GM10248 (cell line): Measurements from ENCODE around the gene LDB3.

Experiments
- CTCF ChIA-PET: fragments of 300-600 bp; sonication (Branson Sonifier 250); formaldehyde crosslinking; extraction: SDS; loops from one replicate; lab custom pipeline; 2021; ENCODE audit warnings: antibody characterized with exemption; lab: Yijun Ruan, JAX
- POLR2A ChIA-PET: fragments of 350-650 bp; sonication (Branson Sonifier 250); formaldehyde crosslinking; extraction: SDS; loops from one replicate; lab custom pipeline; 2020; ENCODE audit warnings: antibody characterized with exemption; lab: Yijun Ruan, JAX
- DNase-seq: peaks from one replicate; pipeline ENCODE4 v3.0.0; 2012; ENCODE audit errors: extremely low spot score
- TF ChIP-seq, protein P1 (sequence below): IDR thresholded peaks from 2 replicates; pipeline ENCODE4 v1.5.1; 2012; ENCODE audit warnings: mild to moderate bottlenecking, low read depth; ENCODE audit errors: extremely low read depth, missing control alignments, control extremely low read depth

The LDB3 gene

DNA sequence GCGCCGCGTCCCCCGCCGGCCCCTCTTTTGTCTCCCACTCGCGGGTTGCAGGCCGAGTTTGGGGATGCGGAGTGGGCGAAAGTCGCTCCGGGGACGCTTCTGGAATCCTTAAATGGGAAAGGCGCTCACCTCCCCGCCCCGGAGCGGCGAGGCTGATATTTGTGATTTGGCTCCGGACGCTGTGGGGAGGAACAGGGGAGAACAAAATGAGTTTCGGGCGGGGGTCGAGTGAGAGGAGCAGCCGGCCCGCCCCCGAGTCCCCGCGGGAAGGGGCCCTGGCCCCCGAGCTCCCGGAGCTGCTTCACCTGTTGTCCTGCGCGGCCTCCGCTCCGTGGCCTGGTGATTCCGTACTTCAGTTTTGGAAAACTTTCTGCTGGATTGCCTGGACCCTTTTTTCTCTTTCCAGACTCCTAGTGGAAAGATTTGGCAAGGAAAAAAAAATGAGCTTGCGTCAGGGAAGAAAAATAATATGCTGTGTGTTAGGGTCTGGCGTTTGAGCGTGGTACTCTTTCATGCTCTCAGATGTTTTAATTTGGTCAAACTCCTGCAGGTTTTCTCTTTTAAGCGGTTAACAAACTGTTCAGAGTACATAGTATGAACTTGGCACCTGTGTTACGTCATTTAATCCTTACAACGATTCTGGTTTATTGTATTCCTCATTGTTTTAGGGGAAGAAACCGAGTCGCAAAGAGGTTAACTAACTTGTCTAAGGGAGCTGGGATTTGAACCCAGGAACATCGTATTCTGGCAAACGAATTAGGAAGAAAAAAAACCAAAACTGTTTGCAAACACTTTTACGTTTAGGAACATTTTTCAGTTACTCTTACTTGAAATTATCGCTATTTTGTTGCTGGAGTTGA is 89.0 kb downstream of the LDB3 start:
- TF ChIP-seq, protein P1, sequence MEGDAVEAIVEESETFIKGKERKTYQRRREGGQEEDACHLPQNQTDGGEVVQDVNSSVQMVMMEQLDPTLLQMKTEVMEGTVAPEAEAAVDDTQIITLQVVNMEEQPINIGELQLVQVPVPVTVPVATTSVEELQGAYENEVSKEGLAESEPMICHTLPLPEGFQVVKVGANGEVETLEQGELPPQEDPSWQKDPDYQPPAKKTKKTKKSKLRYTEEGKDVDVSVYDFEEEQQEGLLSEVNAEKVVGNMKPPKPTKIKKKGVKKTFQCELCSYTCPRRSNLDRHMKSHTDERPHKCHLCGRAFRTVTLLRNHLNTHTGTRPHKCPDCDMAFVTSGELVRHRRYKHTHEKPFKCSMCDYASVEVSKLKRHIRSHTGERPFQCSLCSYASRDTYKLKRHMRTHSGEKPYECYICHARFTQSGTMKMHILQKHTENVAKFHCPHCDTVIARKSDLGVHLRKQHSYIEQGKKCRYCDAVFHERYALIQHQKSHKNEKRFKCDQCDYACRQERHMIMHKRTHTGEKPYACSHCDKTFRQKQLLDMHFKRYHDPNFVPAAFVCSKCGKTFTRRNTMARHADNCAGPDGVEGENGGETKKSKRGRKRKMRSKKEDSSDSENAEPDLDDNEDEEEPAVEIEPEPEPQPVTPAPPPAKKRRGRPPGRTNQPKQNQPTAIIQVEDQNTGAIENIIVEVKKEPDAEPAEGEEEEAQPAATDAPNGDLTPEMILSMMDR, result no peak
- DNase-seq, result no peak
- POLR2A ChIA-PET, result interaction anchor here (0.6 kb wide), 1 partner anchor 9 kb away, joined by 4 read pairs; no protein-coding TSS in a partner anchor
- CTCF ChIA-PET, result interaction anchor here (0.6 to 3.3 kb wide), 5 partner anchors 11 to 209 kb away, joined by 3 to 12 read pairs (median 3); no protein-coding TSS in a partner anchor

DNA sequence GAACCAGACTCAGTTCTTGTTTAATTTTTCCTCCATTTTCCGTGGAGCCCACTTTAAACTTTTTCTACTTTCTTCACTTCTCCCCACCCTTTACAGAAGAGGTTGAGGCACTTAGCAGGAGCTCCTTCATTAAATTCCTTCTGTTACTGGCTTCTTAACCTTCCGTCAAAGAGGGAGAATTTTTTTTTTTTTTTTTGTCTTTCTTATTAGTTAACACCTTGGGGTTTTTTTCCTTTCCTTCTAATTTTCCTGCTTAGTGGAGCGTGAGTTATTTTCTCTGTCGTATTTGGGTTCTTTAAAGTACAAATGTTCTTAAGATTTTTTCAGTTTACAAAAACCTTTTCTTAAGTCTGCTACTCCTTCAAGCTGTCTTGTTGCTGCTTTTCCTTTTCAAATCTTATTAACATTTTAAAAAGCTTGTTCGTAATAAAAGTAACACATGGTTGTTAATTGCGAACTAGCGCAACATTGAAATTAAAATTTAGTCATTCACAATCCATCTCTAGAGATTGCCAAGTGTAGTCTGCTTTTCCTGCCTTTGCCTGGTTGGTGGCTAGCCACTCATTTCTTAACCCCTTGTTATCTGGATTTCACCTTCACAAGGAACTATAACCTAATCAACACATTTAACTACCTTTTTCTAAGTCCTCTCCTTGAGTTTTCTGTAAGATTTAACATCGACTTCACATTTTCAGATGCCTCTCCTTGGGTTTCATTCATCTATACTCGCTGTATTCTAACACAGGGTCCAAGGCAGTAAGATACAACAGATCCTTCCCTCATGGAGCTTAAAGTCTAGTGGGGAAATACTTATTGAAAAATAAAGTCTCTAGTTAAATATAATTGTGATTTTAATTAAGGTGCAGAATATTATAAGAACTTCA is 90.1 kb downstream of the LDB3 start:
- no peak for DNase-seq
- TF ChIP-seq, protein P1, result no peak
- ChIA-PET POLR2A (no interaction called here), CTCF (interaction anchor here (0.9 to 3.3 kb wide), 5 partner anchors 10 to 208 kb away, joined by 3 to 12 read pairs (median 3); no protein-coding TSS in a partner anchor)

DNA sequence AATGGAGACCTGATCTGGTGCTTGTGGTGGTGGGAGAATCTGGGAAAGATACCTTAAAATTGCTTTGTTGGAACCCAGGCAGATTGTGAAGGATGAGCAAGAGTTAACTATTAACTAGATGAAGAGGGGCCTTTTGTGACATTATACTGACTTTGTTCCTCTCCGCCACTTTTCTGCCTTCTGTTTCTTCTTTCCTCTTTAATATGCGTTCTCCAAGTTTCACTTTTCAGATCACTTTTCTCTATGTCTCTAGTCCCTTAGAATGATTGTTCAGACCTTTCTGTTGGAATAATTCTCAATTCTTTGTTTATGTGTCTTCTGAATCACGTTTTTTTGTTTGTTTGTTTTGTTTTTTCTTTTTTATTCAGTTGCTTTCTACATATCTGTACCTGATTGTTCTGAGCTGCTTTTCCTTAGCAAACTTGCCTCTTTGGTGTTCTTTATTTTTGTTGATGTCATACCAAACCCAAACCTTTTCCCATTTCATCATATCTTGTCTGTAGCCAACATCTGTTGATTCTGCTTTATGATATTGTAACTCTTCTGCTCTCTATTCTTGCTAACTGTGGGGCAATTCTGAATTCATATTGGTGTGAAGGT is 90.9 kb downstream of the LDB3 start:
- TF ChIP-seq, protein P1, result no peak
- no peak for DNase-seq
- CTCF ChIA-PET, result interaction anchor here (0.9 to 3.3 kb wide), 3 partner anchors 9 to 13 kb away, joined by 4 to 12 read pairs (median 6); no protein-coding TSS in a partner anchor
- POLR2A ChIA-PET, result no interaction called here

DNA sequence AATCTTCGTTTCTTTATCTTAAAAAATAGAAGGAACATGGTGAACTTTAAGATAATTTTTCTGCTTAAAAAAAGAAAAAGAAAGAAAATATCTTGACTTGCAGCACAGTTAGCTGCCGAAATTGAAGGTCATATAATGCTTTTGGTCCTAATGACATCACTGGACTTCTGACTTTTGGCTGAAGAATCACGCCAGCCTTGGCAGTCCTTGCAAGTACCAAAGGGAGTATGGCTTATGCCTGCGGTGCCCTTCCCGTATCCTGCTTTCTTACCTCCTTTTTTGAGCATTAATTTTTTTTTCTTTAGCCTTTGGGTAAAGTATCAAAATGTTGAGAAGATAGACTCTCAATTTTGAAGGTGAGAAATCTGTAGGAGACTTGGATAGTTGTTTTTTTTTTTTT is 95.1 kb downstream of the LDB3 start:
- ChIA-PET POLR2A (no interaction called here), CTCF (no interaction called here)
- TF ChIP-seq, protein P1, result no peak
- DNase-seq, result no peak

DNA sequence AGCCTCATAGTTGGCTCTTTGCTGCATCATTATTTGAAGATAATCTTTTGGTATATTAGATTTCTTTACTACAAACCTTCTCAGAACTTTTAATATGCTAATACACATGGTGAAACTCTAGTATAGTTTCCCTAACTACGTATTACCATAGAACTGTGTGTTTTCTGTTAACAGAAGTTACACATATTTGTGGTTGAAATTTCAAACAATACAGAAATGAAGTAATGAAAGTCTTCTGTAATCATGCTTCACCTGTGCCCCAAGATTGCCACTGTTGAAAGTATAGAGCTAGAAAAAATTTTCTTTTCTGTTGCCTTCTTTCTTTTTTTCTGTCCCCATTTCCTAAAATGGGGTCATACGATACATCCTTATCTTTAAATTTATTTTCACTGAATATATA is 97.2 kb downstream of the LDB3 start:
- TF ChIP-seq, protein P1, result no peak
- ChIA-PET POLR2A (no interaction called here), CTCF (no interaction called here)
- DNase-seq, result no peak
